NCI-H1417 treated with DMSO at 0.1 percent for 48 hours (cell line): Measurements from ENCODE around the gene PDLIM7.

ENCODE experiments used
- DNase-seq: peaks from one replicate; lab custom pipeline; 2025; lab: John Stamatoyannopoulos, UW

The PDLIM7 gene

GRCh38 chr5:177456976-177457851 is 40.2 kb downstream of the PDLIM7 start:
- peak; percentile 56 for DNase-seq

- DNase-seq, result no peak
These were observed 40.8 kb downstream of the PDLIM7 start for GRCh38 chr5:177456591-177456964.

GRCh38 chr5:177455661-177456590 is 41.5 kb downstream of the PDLIM7 start:
- DNase-seq, result no peak

GRCh38 chr5:177455036-177455660 is 42.3 kb downstream of the PDLIM7 start:
- no peak for DNase-seq

- DNase-seq, result no peak
These were observed 42.9 kb downstream of the PDLIM7 start for GRCh38 chr5:177454397-177455035.

- DNase-seq, result no peak
These were observed 43.5 kb downstream of the PDLIM7 start for GRCh38 chr5:177453852-177454396.

GRCh38 chr5:177452688-177453638 is 44.4 kb downstream of the PDLIM7 start:
- no peak for DNase-seq

- no peak for DNase-seq
These were observed 46.6 kb downstream of the PDLIM7 start for GRCh38 chr5:177450667-177451424.

GRCh38 chr5:177449140-177450061 is 48.0 kb downstream of the PDLIM7 start:
- DNase-seq, result no peak

GRCh38 chr5:177448244-177448950 is 49.0 kb downstream of the PDLIM7 start:
- DNase-seq, result no peak

- no peak for DNase-seq
These were observed 49.7 kb downstream of the PDLIM7 start for GRCh38 chr5:177447611-177448243.

- DNase-seq, result no peak
These were observed 50.3 kb downstream of the PDLIM7 start for GRCh38 chr5:177447066-177447610.

GRCh38 chr5:177446200-177447065 is 51.0 kb downstream of the PDLIM7 start, which contains the start of gene PRR7:
Gene PRR7, plus strand, starts transcription at chr5:177446814. Its CDS starts 8,254 bp downstream, at chr5:177455068.
- no peak for DNase-seq

GRCh38 chr5:177445917-177446199 is 51.5 kb downstream of the PDLIM7 start:
- no peak for DNase-seq

- DNase-seq, result no peak
These were observed 52.1 kb downstream of the PDLIM7 start for GRCh38 chr5:177445052-177445916.
